ENCODE data around the gene DYNLRB1.

The DYNLRB1 gene

GRCh38 chr20:34557936-34558319 lies 41.7 kb downstream of the DYNLRB1 start:
- Histone ChIP-seq H3K4me2 (ENCODE audit: low read length) (peak overlapping the region; percentile 78), H3K27me3 (ENCODE audit: control insufficient read depth, low read length) (no peaks in the 10 kb centered on the region), H4K20me1 (ENCODE audit: control insufficient read depth, insufficient read depth, low read depth, low read length) (no peaks in the 10 kb centered on the region), H3F3A (ENCODE audit: control insufficient read depth, insufficient read depth) (no peaks in the 10 kb centered on the region), H3K9me2 (replicated peaks; ENCODE audit: control insufficient read depth, low read length) (no peaks in the 10 kb centered on the region), H3K79me2 (ENCODE audit: control insufficient read depth, low read length) (no peaks in the 10 kb centered on the region), H3K36me3 (ENCODE audit: control insufficient read depth, low read length) (no peaks in the 10 kb centered on the region), H3K27ac (ENCODE audit: low read depth, low read length) (no peak overlapping the region), H3K9me3 (ENCODE audit: control insufficient read depth, insufficient read depth, low read length) (no peaks in the 10 kb centered on the region), H3K4me1 (ENCODE audit: control insufficient read depth, low read length) (0 out of 2 replicates have a peak, but pooled peaks cover 4% of the 10 kb centered on the region), H3K4me3 (ENCODE audit: low read length) (peak overlapping the region; percentile 76)
- no peak for TF ChIP-seq EZH2phosphoT487 (IDR thresholded peaks at IDR 0.05; ENCODE audit: borderline replicate concordance, low read length)
- no peak for TF ChIP-seq CTCF (IDR thresholded peaks at IDR 0.05; ENCODE audit: low read depth, low read length, poor library complexity, severe bottlenecking)

GRCh38 chr20:34558320-34559218 lies 42.3 kb downstream of the DYNLRB1 start, which contains the start of gene MAP1LC3A:
Gene MAP1LC3A (plus strand): TSS chr20:34558718. CDS start chr20:34558869, 151 bp downstream.
- Histone ChIP-seq H3K9me2 (replicated peaks; ENCODE audit: control insufficient read depth, low read length) (no peaks in the 10 kb centered on the region), H3K9me3 (ENCODE audit: control insufficient read depth, insufficient read depth, low read length) (no peaks in the 10 kb centered on the region), H3K36me3 (ENCODE audit: control insufficient read depth, low read length) (no peaks in the 10 kb centered on the region), H3K4me2 (ENCODE audit: low read length) (peak within 1 kb of the TSS; percentile 78), H4K20me1 (ENCODE audit: control insufficient read depth, insufficient read depth, low read depth, low read length) (no peaks in the 10 kb centered on the region), H3K4me3 (ENCODE audit: low read length) (peak within 1 kb of the TSS; percentile 76), H3K27ac (ENCODE audit: low read depth, low read length) (no peak within 1 kb of the TSS), H3F3A (ENCODE audit: control insufficient read depth, insufficient read depth) (no peaks in the 10 kb centered on the region), H3K79me2 (ENCODE audit: control insufficient read depth, low read length) (no peaks in the 10 kb centered on the region), H3K4me1 (ENCODE audit: control insufficient read depth, low read length) (0 out of 2 replicates have a peak, but pooled peaks cover 4% of the 10 kb centered on the region), H3K27me3 (ENCODE audit: control insufficient read depth, low read length) (no peaks in the 10 kb centered on the region)
- no peak for TF ChIP-seq CTCF (IDR thresholded peaks at IDR 0.05; ENCODE audit: low read depth, low read length, poor library complexity, severe bottlenecking)
- TF ChIP-seq EZH2phosphoT487 (IDR thresholded peaks at IDR 0.05; ENCODE audit: borderline replicate concordance, low read length), result no peak

GRCh38 chr20:34559311-34560140 lies 43.3 kb downstream of the DYNLRB1 start:
- Histone ChIP-seq H3K4me1 (ENCODE audit: control insufficient read depth, low read length) (0 out of 2 replicates have a peak, but pooled peaks cover 4% of the 10 kb centered on the region), H3K9me2 (replicated peaks; ENCODE audit: control insufficient read depth, low read length) (no peaks in the 10 kb centered on the region), H3K4me2 (ENCODE audit: low read length) (no peak overlapping the region), H3K27ac (ENCODE audit: low read depth, low read length) (no peak overlapping the region), H4K20me1 (ENCODE audit: control insufficient read depth, insufficient read depth, low read depth, low read length) (no peaks in the 10 kb centered on the region), H3K4me3 (ENCODE audit: low read length) (no peak overlapping the region), H3K27me3 (ENCODE audit: control insufficient read depth, low read length) (no peaks in the 10 kb centered on the region), H3K36me3 (ENCODE audit: control insufficient read depth, low read length) (no peaks in the 10 kb centered on the region), H3F3A (ENCODE audit: control insufficient read depth, insufficient read depth) (no peaks in the 10 kb centered on the region; the same call in 1 of the 2 replicates), H3K9me3 (ENCODE audit: control insufficient read depth, insufficient read depth, low read length) (no peaks in the 10 kb centered on the region), H3K79me2 (ENCODE audit: control insufficient read depth, low read length) (no peaks in the 10 kb centered on the region)
- TF ChIP-seq EZH2phosphoT487 (IDR thresholded peaks at IDR 0.05; ENCODE audit: borderline replicate concordance, low read length) (no peak), CTCF (IDR thresholded peaks at IDR 0.05; ENCODE audit: low read depth, low read length, poor library complexity, severe bottlenecking) (no peak)
